HepG2 (cell line): ENCODE data around the gene SRSF6. TPM values are rescaled to one million over a fixed set of nuclear protein-coding genes. Genes with fewer than 3 reads are reported as not detected.

Experiments used
- ATAC-seq: fragments of 200-7000 bp; cut with Tn5 transposase; 3 replicates; pipeline ENCODE4 v1.9.1; 2020; ENCODE audit warnings: mild to moderate bottlenecking, moderate library complexity
- Bru-seq: library from RNA; stranded (reverse); fragments of 400-500 nt; gene quantifications from one replicate; lab custom pipeline; 2021; lab: Mats Ljungman, UMichigan
- BruChase-seq, 2 experiments: library from RNA; stranded (reverse); fragments of 400-500 nt; gene quantifications; one replicate each; lab custom pipeline; 2021; lab: Mats Ljungman, UMichigan
- BruUV-seq: library from RNA; stranded (reverse); fragments of 400-500 nt; replicated peaks from 2 replicates; lab custom pipeline; 2021; lab: Mats Ljungman, UMichigan
- CTCF ChIA-PET: fragments of 300-600 bp; formaldehyde crosslinking; extraction: SDS; loops from one replicate; lab custom pipeline; 2021; ENCODE audit warnings: low total read pairs, inconsistent platforms, low intra/inter-chr PET ratio; lab: Yijun Ruan, JAX
- POLR2A ChIA-PET: fragments of 350-600 bp; sonication (Branson Sonifier 250); formaldehyde crosslinking; loops from one replicate; lab custom pipeline; 2020; ENCODE audit warnings: antibody characterized with exemption, inconsistent platforms; lab: Yijun Ruan, JAX
- DNase-seq: peaks from one replicate; pipeline ENCODE4 v3.0.0-alpha.2; 2015; ENCODE audit warnings: low spot score
- FAIRE-seq: peaks from 3 replicates; lab custom pipeline; 2011; peaks lifted over from hg19 to GRCh38; lab: Jason Lieb, UNC
- H2AFZ ChIP-seq: one replicate; pipeline ENCODE4 v1.6.1; 2011; ENCODE audit warnings: low read length, inconsistent platforms
- H3K27ac ChIP-seq: fragments of 300-600 bp; 3 replicates; pipeline ENCODE4 v1.8.0; 2011; ENCODE audit warnings: mixed run types, mild to moderate bottlenecking, mixed read lengths, low read length, inconsistent platforms; ENCODE audit not compliant: insufficient read depth; ENCODE audit errors: extremely low read length
- H3K27me3 ChIP-seq, 2 experiments: fragments of 200-600 bp in 1 of 2; 2 replicates in 1 of 2; 3 replicates in 1 of 2; pipeline versions ENCODE4 v1.6.0 to v1.8.0; 2011; ENCODE audit warnings: low read length in 2 of 2, mild to moderate bottlenecking in 2 of 2, moderate library complexity in 2 of 2, inconsistent platforms in 1 of 2; ENCODE audit not compliant: insufficient read depth in 2 of 2, control insufficient read depth in 1 of 2
- H3K36me3 ChIP-seq, 2 experiments: fragments of 200-600 bp in 1 of 2; replicated peaks in 1 of 2; 2 replicates in 1 of 2; 3 replicates in 1 of 2; pipeline versions ENCODE4 v1.5.1 to v1.8.0; 2011; ENCODE audit warnings: low read length in 2 of 2, inconsistent platforms in 1 of 2; ENCODE audit not compliant: insufficient read depth in 2 of 2, control insufficient read depth in 1 of 2
- H3K4me1 ChIP-seq: 2 replicates; pipeline ENCODE4 v1.5.1; 2012; ENCODE audit warnings: low read length, inconsistent platforms; ENCODE audit not compliant: insufficient read depth
- H3K4me2 ChIP-seq: 2 replicates; pipeline ENCODE4 v1.6.0; 2011; ENCODE audit warnings: low read depth, low read length, inconsistent platforms
- H3K4me3 ChIP-seq, 3 experiments: fragments of 200-600 bp in 1 of 3; sonication (generic), shearing (Covaris generic) in 1 of 3; replicated peaks in 1 of 3; 2 replicates each; pipeline ENCODE4 v1.5.1; 2011 to 2016; ENCODE audit warnings: low read length in 3 of 3, inconsistent platforms in 2 of 3, low read depth in 2 of 3, mild to moderate bottlenecking in 2 of 3, control low read depth in 1 of 3, mixed read lengths in 1 of 3; ENCODE audit not compliant: insufficient read depth in 1 of 3
- H3K79me2 ChIP-seq: one replicate; pipeline ENCODE4 v1.6.1; 2011; ENCODE audit warnings: low read length, inconsistent platforms; ENCODE audit not compliant: insufficient read depth
- H3K9ac ChIP-seq: 2 replicates; pipeline ENCODE4 v1.6.0; 2011; ENCODE audit warnings: mild to moderate bottlenecking, low read depth, low read length, inconsistent platforms; ENCODE audit not compliant: insufficient read depth
- H3K9me3 ChIP-seq: 2 replicates; pipeline ENCODE4 v1.5.1; 2012; ENCODE audit warnings: mild to moderate bottlenecking, low read length
- H4K20me1 ChIP-seq: 2 replicates; pipeline ENCODE4 v1.6.0; 2011; ENCODE audit warnings: inconsistent platforms, mild to moderate bottlenecking, low read length, moderate library complexity; ENCODE audit not compliant: insufficient read depth
- BHLHE40 ChIP-seq: IDR thresholded peaks from 2 replicates; pipeline ENCODE4 v1.6.1; 2011; ENCODE audit warnings: low read length, improper control_type of control experiment
- MIER2 ChIP-seq: IDR thresholded peaks from 2 replicates; pipeline ENCODE4 v1.6.1; 2016; ENCODE audit warnings: missing biosample characterization, missing genetic modification reagents
- PREB ChIP-seq: sonication (generic); formaldehyde crosslinking; IDR thresholded peaks from 2 replicates; pipeline ENCODE4 v1.4.0; 2020; ENCODE audit warnings: missing genetic modification reagents
- RERE ChIP-seq: IDR thresholded peaks from 2 replicates; pipeline ENCODE4 v1.6.1; 2016; ENCODE audit warnings: low read depth, missing genetic modification reagents, missing compliant biosample characterization
- ZFP36 ChIP-seq: fragments of 150-350 bp; IDR thresholded peaks from 2 replicates; pipeline ENCODE4 v1.6.1; 2018; ENCODE audit warnings: borderline replicate concordance, low read length, low read depth; ENCODE audit not compliant: partially characterized antibody
- ZNF317 ChIP-seq: sonication (generic); formaldehyde crosslinking; IDR thresholded peaks from 2 replicates; pipeline ENCODE4 v1.5.0; 2020; ENCODE audit warnings: mild to moderate bottlenecking, missing genetic modification reagents
- ZNF709 ChIP-seq: sonication (generic); formaldehyde crosslinking; IDR thresholded peaks from 2 replicates; pipeline ENCODE4 v1.5.0; 2020; ENCODE audit warnings: mild to moderate bottlenecking, missing genetic modification reagents
- ZNF891 ChIP-seq: sonication (generic); formaldehyde crosslinking; IDR thresholded peaks from 2 replicates; pipeline ENCODE4 v1.5.0; 2020; ENCODE audit warnings: mild to moderate bottlenecking, missing genetic modification reagents
- WGBS: methylation state at CpG from one replicate; pipeline ENCODE4 v1.1.6; 2017; ENCODE audit warnings: low lambda C conversion rate; 5-methylcytosine and 5-hydroxymethylcytosine counted together
- in situ Hi-C: cut with HindIII; loops from 2 replicates; pipeline ENCODE4 v1.10.0; 2017; ENCODE audit warnings: low pct_unique_long_range_greater_than_20kb; ENCODE audit not compliant: extremely low pct_ligation_motif_present
- intact Hi-C: fragments of 100-400 bp; cut with micrococcal nuclease; formaldehyde crosslinking; loops from one replicate; pipeline ENCODE4 v1.10.0; 2022; ENCODE audit not compliant: unreplicated experiment
- long read RNA-seq, 2 experiments: library from RNA in 1 of 2; library from polyadenylated mRNA in 1 of 2; stranded (forward) in 1 of 2; unstranded in 1 of 2; transcript quantifications; one replicate each; pipeline ENCODE4 v2.0.0, GENCODE V29; 2019 to 2022
- polyA minus RNA-seq, 3 experiments: library from RNA; depleted of rRNA, polyadenylated mRNA; stranded (reverse); fragments of >200 nt; gene quantifications; 2 replicates each; pipeline ENCODE4 v1.2.3, GENCODE V29; 2011; ENCODE audit warnings: low replicate concordance in 1 of 3
- polyA plus RNA-seq, 8 experiments: library from polyadenylated mRNA; depleted of rRNA in 3 of 8; stranded (reverse) in 7 of 8; unstranded in 1 of 8; fragments of >200 nt; fragmentation: Illumina TruSeq in 4 of 8; extraction: Trizol in 4 of 8; gene quantifications; 2 replicates each; pipeline versions ENCODE4 v1.2.1 to v1.2.3, GENCODE V29; 2011 to 2016; ENCODE audit warnings: low read depth in 4 of 8, missing spikeins in 1 of 8, mixed read lengths in 1 of 8; ENCODE audit not compliant: insufficient read depth in 1 of 8
- total RNA-seq, 5 experiments: library from RNA; depleted of rRNA; stranded (reverse); fragments of >200 nt; fragmentation: Illumina TruSeq; extraction: Trizol; gene quantifications; 2 replicates each; pipeline ENCODE4 v1.2.3, GENCODE V29; 2016; ENCODE audit warnings: low read depth in 1 of 5
- TF ChIP-seq, protein P1 (sequence below): sonication (generic); formaldehyde crosslinking; IDR thresholded peaks from 2 replicates; pipeline ENCODE4 v1.8.0; 2022; ENCODE audit warnings: missing genetic modification reagents, low read depth, mild to moderate bottlenecking, borderline replicate concordance

Gene SRSF6
- total RNA-seq (2016; rRNA removed; fragmentation: Illumina TruSeq; extraction: Trizol) (184 and 194 TPM in 2 replicates), polyA plus RNA-seq (2011; rRNA removed) (151 and 156 TPM in 2 replicates), polyA minus RNA-seq (2011; rRNA and poly(A)+ RNA removed; ENCODE audit: low replicate concordance) (66.2 and 97.9 TPM in 2 replicates), Bru-seq, nascent RNA (percentile 100 among the genes with signal in this experiment), BruChase-seq, experiment 1, labeled RNA remaining after a 6-hour chase (percentile 100 among the genes with signal in this experiment), BruChase-seq, experiment 2, labeled RNA remaining after a 2-hour chase (percentile 100 among the genes with signal in this experiment)
- 15.0 and 16.0 TPM in 2 replicates for total RNA-seq (2016; cell fraction: cytosol; rRNA removed; fragmentation: Illumina TruSeq; extraction: Trizol; ENCODE audit: low read depth)
- total RNA-seq (2016; cell fraction: insoluble cytoplasmic fraction; rRNA removed; fragmentation: Illumina TruSeq; extraction: Trizol): 174 and 198 TPM in 2 replicates
- 47.5 and 54.5 TPM in 2 replicates for total RNA-seq (2016; cell fraction: membrane; rRNA removed; fragmentation: Illumina TruSeq; extraction: Trizol)
- total RNA-seq (2016; cell fraction: nucleus; rRNA removed; fragmentation: Illumina TruSeq; extraction: Trizol): 244 and 253 TPM in 2 replicates
- 62.2 and 93.1 TPM in 2 replicates for polyA plus RNA-seq (2011; cell fraction: cytosol; rRNA removed)
- polyA plus RNA-seq (2011; cell fraction: nucleus; rRNA removed): 386 and 421 TPM in 2 replicates
- 116 and 122 TPM in 2 replicates for polyA plus RNA-seq (2012)
- polyA plus RNA-seq (2016; cell fraction: cytosol; fragmentation: Illumina TruSeq; extraction: Trizol; ENCODE audit: low read depth): 13.9 and 17.6 TPM in 2 replicates
- polyA plus RNA-seq (2016; cell fraction: insoluble cytoplasmic fraction; fragmentation: Illumina TruSeq; extraction: Trizol; ENCODE audit: low read depth): 195 and 211 TPM in 2 replicates
- 30.9 and 36.1 TPM in 2 replicates for polyA plus RNA-seq (2016; cell fraction: membrane; fragmentation: Illumina TruSeq; extraction: Trizol; ENCODE audit: low read depth)
- 597 and 599 TPM in 2 replicates for polyA plus RNA-seq (2016; cell fraction: nucleus; fragmentation: Illumina TruSeq; extraction: Trizol; ENCODE audit: insufficient read depth, low read depth)
- 39.1 and 45.4 TPM in 2 replicates for polyA minus RNA-seq (2011; cell fraction: cytosol; rRNA and poly(A)+ RNA removed)
- polyA minus RNA-seq (2011; cell fraction: nucleus; rRNA and poly(A)+ RNA removed): 358 and 382 TPM in 2 replicates
- long read RNA-seq, experiment 1, full-length matches to known transcripts: 35 of 209 reads
- long read RNA-seq, experiment 1, partial matches to known transcripts: 7 of 209 reads
- long read RNA-seq, experiment 1, other reads (novel, unspliced or antisense): 167 of 209 reads
- long read RNA-seq, experiment 2, full-length matches to known transcripts: 19 of 108 reads
- long read RNA-seq, experiment 2, partial matches to known transcripts: 4 of 108 reads
- long read RNA-seq, experiment 2, other reads (novel, unspliced or antisense): 85 of 108 reads

DNA sequence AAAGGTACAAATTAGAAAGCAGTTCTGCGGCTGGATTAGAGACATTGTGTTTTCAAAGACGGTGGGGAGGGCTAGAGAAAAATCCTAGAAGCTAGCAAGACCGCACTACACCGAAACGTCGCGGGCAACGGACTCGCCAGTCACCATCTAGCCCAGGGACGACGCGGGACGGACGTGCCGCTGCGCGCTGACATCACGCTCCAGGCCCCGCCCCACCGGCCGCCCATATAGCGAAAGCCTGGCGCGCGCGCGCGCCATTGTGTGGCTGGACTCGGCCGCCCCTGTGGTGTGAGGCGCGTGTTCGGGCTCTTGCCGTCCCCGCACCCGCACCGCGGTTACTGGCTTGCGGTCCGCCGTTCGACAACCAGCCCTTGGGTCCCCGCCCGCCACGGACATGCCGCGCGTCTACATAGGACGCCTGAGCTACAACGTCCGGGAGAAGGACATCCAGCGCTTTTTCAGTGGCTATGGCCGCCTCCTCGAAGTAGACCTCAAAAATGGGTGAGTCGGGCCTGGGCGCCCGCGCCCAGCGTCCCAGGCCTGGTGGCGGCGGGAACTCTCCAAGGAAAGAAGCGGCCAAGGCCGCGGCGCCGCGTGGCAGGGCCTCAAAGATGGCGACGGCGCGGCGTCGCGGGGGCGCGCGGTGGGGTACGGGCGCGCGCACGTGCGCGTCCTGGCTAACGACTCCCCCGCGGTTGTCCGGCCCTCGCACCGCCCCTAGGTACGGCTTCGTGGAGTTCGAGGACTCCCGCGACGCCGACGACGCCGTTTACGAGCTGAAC is at the start of gene SRSF6:
Gene SRSF6, plus strand, starts transcription at position 257 of the 782 bp plus-strand sequence. Its CDS starts 138 bp downstream, at position 395.
- H3K27me3 ChIP-seq: peaks cover 0 to 2% of the 10 kb centered on the region in 2 experiments; a peak in 1 of 5 replicates
- TSS peak; percentile 15 for BruUV-seq
- H4K20me1 ChIP-seq: peaks cover 41% of the 10 kb centered on the region
- DNase-seq (peak; percentile 88), ATAC-seq (peak; percentile 90), FAIRE-seq (no peak)
- H3K9me3 ChIP-seq: no peaks in the 10 kb centered on the region
- in situ Hi-C loops (no loop called here), intact Hi-C loops (loop anchor here (5.0 kb wide), 2 partner anchors 49 to 99 kb away; partner anchors contain the start of genes L3MBTL1 and SGK2)
- 3% methylated on average over 50 of the region's 101 CpGs for WGBS
- POLR2A ChIA-PET: interaction anchor here (0.6 to 4.9 kb wide), 59 partner anchors 8 to 1427 kb away, joined by 3 to 83 read pairs (median 5); partner anchors contain the start of genes IFT52, L3MBTL1, SGK2 and YWHAB
- H2AFZ ChIP-seq: peak within 1 kb of the TSS; percentile 91
- H3K4me1 ChIP-seq: peaks cover 59% of the 10 kb centered on the region
- peaks cover 10 to 39% of the 10 kb centered on the region in 2 experiments for H3K36me3 ChIP-seq
- peaks cover 46% of the 10 kb centered on the region for H3K79me2 ChIP-seq
- H3K27ac ChIP-seq: peak within 1 kb of the TSS; percentile 97
- peak within 1 kb of the TSS; percentile 100 for H3K9ac ChIP-seq
- H3K4me3 ChIP-seq: peak within 1 kb of the TSS; percentile 86 to 96 (median 90)
- CTCF ChIA-PET: no interaction called here
- peak within 1 kb of the TSS; percentile 99 for H3K4me2 ChIP-seq
- TF ChIP-seq PREB (CRISPR knock-in tag) (peak; percentile 95; the same call in 1 of the 2 replicates), RERE (CRISPR knock-in tag) (peak; percentile 35; the same call in 1 of the 2 replicates), ZNF891 (CRISPR knock-in tag) (peak; percentile 99), BHLHE40 (peak; percentile 45; the same call in 1 of the 2 replicates), ZFP36 (no peak), ZNF709 (CRISPR knock-in tag) (peak; percentile 98), MIER2 (CRISPR knock-in tag) (no peak), ZNF317 (CRISPR knock-in tag) (peak; percentile 73)
- TF ChIP-seq, protein P1, sequence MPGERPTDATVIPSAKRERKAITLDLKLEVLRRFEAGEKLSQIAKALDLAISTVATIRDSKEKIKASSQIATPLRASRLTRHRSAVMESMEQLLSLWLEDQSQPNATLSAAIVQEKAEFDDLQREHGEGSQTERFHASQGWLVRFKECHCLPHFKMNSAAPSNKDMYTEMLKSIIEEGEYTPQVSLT (CRISPR knock-in tag): 0 out of 2 replicates have a peak, but pooled peaks have one; percentile 26
